ENCODE results near the gene ATP8A2.

The ATP8A2 gene

GRCh38 chr13:25731037-25731436 is 359.3 kb downstream of the ATP8A2 start:
- TF ChIP-seq CTCF (IDR thresholded peaks at IDR 0.05) = no peak
- no peak for TF ChIP-seq ZFX (IDR thresholded peaks at IDR 0.05; ENCODE audit: borderline replicate concordance)
- H3K27ac ChIP-seq = no peak overlapping the region

DNA sequence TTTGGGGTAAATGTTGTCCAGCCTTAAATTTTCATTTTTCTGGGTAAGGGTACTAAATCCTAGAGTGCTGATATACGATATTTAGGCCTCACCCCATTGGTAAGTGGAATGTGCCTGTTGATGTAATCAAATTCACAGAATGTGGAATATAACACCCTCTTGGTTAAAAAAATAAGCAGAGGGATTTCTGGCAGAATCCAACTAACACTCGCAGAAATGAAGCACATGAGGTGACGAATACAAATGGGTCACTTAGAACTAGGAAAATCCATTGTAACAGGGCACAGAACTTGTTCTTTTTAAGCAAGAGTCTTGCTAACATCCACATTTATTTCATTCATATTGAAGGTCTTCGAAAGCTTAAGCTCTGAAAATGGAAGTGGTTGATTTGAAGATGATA is 359.8 kb downstream of the ATP8A2 start:
- TF ChIP-seq ZFX (IDR thresholded peaks at IDR 0.05; ENCODE audit: borderline replicate concordance) = no peak
- TF ChIP-seq CTCF (IDR thresholded peaks at IDR 0.05) = no peak
- H3K27ac ChIP-seq = no peak overlapping the region

- H3K27ac ChIP-seq = no peak overlapping the region
- TF ChIP-seq ZFX (IDR thresholded peaks at IDR 0.05; ENCODE audit: borderline replicate concordance) = no peak
- TF ChIP-seq CTCF (IDR thresholded peaks at IDR 0.05) = no peak
Observed at GRCh38 chr13:25732111-25732865, 360.5 kb downstream of the ATP8A2 start.

- TF ChIP-seq ZFX (IDR thresholded peaks at IDR 0.05; ENCODE audit: borderline replicate concordance) (no peak), CTCF (IDR thresholded peaks at IDR 0.05) (no peak)
- no peak overlapping the region for H3K27ac ChIP-seq
Observed at GRCh38 chr13:25733001-25733491, 361.3 kb downstream of the ATP8A2 start.

DNA sequence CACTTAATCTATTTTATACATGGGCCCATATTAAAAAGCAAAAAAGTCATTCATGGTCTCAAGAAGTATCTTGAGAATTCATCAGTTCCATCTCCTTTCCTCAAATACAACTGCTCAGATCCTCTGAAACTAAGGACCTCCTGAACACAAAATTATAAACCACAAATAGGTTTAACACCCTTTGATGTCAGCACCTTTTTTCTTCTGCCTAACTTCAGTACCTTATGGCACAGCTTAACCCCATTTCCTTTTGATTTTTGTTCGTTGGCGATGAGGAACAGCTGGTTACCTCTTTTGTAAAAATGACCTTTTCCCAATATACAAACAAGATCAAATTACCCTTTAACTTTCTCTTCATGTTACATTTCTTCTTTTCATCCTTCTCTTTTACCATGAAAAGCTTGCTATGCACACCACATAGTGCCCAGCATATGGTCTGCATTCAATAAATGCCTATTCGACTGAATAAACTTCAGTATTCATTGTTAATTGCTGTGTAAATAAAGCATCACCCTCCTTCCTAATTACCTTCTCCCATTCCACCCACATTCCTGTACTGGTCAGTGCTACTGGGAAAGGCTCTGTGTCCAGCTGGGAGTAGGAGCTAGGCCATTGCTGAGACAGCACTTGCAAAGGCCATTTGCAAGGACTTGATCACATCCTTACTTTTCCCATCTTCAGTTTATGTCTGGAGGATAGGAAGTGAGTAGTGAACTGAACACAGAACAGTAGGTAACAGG is 362.1 kb downstream of the ATP8A2 start:
- no peak for TF ChIP-seq CTCF (IDR thresholded peaks at IDR 0.05)
- no peak overlapping the region for H3K27ac ChIP-seq

DNA sequence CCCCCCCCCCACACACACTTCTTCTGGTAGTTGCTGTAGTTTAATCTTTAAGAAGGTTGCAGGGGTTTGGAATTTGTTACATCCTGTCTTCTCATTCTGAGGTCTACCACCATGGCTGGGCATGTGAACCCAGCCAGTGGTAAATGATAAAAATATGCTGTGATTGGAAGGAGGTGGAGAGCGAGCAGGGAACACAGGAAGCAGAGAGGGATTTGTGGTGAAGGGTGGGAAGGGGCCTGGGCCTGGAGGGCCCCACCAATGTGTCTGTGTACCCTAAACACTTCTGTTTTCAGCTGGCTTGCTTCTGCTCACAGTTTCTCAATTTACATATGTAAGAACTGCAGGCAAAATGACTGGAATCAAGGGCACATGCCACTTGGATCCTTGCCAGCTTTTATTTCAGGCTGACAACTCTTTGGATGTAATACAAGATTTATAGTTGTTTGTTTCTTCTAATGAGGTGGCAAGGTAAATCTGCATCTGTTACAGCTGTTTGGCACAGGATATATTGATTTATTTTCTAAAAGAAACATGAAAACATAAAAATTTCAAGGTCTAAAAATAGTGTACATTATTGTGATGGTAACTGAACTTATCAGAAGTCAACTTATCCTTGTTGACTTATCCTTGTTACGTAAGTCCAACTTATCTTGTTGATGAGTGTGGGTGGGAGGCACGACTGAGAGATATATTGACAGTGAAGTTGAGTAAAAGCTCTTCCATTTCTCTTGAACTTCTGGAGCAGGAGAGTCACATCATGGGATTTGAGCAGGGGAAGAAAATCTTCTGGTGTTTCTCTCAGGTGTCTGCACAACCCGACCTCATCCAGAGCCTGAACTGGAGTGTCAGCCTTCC is 366.8 kb downstream of the ATP8A2 start:
- TF ChIP-seq ZFX (IDR thresholded peaks at IDR 0.05; ENCODE audit: borderline replicate concordance) = no peak
- TF ChIP-seq CTCF (IDR thresholded peaks at IDR 0.05) = no peak
- H3K27ac ChIP-seq = no peak overlapping the region

Measured in 22Rv1 (cell line).